Ectodermal cell (in vitro differentiated cells): ENCODE measurements around the gene DIP2B.

Experiments used
- H3K27ac ChIP-seq: 2 replicates; pipeline ENCODE4 v1.7.0; 2013; ENCODE audit warnings: mild to moderate bottlenecking, low read depth, low read length; ENCODE audit not compliant: insufficient read depth, poor library complexity, severe bottlenecking
- H3K27me3 ChIP-seq: 2 replicates; pipeline ENCODE4 v1.7.0; 2013; ENCODE audit warnings: mild to moderate bottlenecking, low read length; ENCODE audit not compliant: insufficient read depth, control insufficient read depth, poor library complexity, severe bottlenecking
- H3K36me3 ChIP-seq: one replicate; pipeline ENCODE4 v1.7.0; 2013; ENCODE audit warnings: low read length; ENCODE audit not compliant: control insufficient read depth, insufficient read depth
- H3K4me1 ChIP-seq: one replicate; pipeline ENCODE4 v1.7.0; 2013; ENCODE audit warnings: low read length; ENCODE audit not compliant: control insufficient read depth, insufficient read depth
- H3K4me3 ChIP-seq: 2 replicates; pipeline ENCODE4 v1.7.0; 2013; ENCODE audit warnings: low read depth, low read length, control low read depth; ENCODE audit not compliant: insufficient read depth
- H3K9me3 ChIP-seq: 2 replicates; pipeline ENCODE4 v1.7.0; 2013; ENCODE audit warnings: mild to moderate bottlenecking, low read length, moderate library complexity; ENCODE audit not compliant: control insufficient read depth
- WGBS, 2 experiments: methylation state at CpG; one replicate each; pipeline ENCODE4 v1.1.7; 2013; ENCODE audit warnings: missing lambda C conversion rate in 2 of 2; 5-methylcytosine and 5-hydroxymethylcytosine counted together

Gene DIP2B

DNA sequence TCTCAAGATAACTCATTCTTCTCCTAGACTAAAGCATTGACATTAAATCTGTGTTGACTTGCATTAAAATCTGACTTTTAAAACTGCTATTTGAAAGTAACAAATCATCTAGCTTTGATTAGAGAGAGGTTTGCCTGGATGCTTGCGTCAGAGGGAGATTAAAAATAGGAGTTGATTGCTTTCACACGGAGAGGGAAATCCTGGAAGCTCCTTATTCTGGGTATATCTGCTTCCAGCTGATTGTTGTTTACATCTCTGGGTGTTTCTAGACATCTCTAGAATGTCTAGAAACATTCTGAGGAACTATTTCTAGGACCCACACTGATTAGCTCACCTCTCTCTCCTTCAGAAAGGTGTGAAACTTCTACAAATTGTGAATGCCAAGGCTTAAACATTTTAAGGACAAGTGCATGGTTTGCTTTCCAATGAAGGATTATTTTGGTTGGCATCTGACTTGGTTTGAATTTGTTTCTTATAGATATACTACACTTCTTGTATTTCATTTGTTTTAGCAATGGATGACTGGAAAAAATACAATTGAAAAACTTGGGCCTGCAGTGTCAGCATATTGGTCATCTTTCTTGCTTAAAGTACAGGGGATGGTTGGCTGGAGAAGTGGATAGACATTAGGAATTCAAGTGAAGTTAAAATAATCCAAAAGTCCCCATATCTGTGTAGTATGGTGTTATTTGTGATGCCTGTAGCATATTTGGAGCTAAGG lies 2.1 kb downstream of the DIP2B start:
- Histone ChIP-seq H3K9me3 (no peaks in the 10 kb centered on the region), H3K4me1 (peaks cover 5% of the 10 kb centered on the region), H3K36me3 (no peaks in the 10 kb centered on the region), H3K27ac (no peak overlapping the region), H3K27me3 (no peaks in the 10 kb centered on the region), H3K4me3 (no peak overlapping the region)
- WGBS, 2 experiments: 68 to 75% methylated on average over 2 of the region's 2 CpGs

DNA sequence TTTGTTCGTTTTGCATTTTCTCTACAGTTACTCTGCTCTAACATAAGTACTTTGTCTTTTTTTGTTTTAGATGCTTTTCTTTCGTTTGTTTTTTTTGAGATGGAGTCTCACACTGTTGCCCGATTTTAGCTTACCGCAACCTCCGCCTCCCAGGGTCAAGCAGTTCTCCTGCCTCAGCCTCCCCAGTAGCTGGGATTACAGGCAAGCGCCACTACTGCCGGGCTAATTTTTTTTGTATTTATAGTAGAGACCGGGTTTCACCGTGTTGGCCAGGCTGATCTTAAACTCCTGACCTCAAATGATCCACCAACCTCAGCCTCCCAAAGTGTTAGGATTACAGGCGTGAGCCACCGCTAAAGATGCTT lies 2.7 kb downstream of the DIP2B start:
- no peak overlapping the region for H3K4me3 ChIP-seq
- no peak overlapping the region for H3K27ac ChIP-seq
- H3K27me3 ChIP-seq: no peaks in the 10 kb centered on the region
- H3K9me3 ChIP-seq: no peaks in the 10 kb centered on the region
- H3K4me1 ChIP-seq: peaks cover 5% of the 10 kb centered on the region
- WGBS, 2 experiments: 90 to 91% methylated on average over 11 of the region's 11 CpGs
- no peaks in the 10 kb centered on the region for H3K36me3 ChIP-seq

DNA sequence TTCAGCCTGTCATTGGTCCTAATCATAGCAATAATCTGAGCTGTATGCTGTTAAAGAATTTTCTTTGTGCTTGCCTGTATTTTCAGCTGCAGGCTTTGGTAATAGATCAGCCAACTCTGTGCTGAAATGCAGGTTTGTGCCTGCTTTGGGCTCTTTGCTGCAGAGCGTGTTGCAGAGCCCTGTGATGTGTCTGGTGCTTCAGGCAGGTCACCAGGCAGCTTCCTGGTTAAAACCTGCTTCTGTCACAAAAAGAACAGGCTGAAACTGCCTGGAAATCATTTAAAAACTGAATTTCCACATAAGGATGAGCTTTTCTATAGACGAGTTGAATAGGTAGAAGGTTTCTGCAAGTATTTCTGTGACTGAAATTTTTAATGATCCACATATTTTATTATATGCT lies 3.1 kb downstream of the DIP2B start:
- Histone ChIP-seq H3K4me1 (peaks cover 5% of the 10 kb centered on the region), H3K27me3 (no peaks in the 10 kb centered on the region), H3K9me3 (no peaks in the 10 kb centered on the region), H3K4me3 (no peak overlapping the region), H3K36me3 (no peaks in the 10 kb centered on the region), H3K27ac (no peak overlapping the region)
- 77 to 96% methylated on average over 2 of the region's 2 CpGs for WGBS, 2 experiments

DNA sequence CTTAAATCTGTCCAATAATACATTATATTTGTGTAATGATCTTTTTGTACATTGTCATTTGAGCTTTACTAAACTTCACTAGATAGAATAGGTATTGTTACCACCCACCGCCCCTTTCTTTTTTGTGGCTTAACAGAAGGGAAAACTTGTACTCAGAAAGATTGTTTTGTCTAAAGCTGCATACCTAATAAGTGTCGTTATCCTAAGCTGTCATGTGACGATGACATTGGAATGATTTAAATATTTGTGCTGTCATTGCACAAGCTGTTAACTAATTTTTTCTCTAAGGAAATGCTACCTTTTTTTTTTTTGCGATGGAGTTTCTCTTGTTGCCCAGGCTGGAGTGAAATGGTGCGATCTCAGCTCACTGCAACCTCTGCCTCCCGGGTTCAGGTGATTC lies 3.6 kb downstream of the DIP2B start:
- peaks cover 5% of the 10 kb centered on the region for H3K4me1 ChIP-seq
- H3K36me3 ChIP-seq: no peaks in the 10 kb centered on the region
- no peak overlapping the region for H3K4me3 ChIP-seq
- WGBS, 2 experiments: 90 to 94% methylated on average over 6 of the region's 6 CpGs
- H3K9me3 ChIP-seq: no peaks in the 10 kb centered on the region
- H3K27me3 ChIP-seq: no peaks in the 10 kb centered on the region
- H3K27ac ChIP-seq: no peak overlapping the region

DNA sequence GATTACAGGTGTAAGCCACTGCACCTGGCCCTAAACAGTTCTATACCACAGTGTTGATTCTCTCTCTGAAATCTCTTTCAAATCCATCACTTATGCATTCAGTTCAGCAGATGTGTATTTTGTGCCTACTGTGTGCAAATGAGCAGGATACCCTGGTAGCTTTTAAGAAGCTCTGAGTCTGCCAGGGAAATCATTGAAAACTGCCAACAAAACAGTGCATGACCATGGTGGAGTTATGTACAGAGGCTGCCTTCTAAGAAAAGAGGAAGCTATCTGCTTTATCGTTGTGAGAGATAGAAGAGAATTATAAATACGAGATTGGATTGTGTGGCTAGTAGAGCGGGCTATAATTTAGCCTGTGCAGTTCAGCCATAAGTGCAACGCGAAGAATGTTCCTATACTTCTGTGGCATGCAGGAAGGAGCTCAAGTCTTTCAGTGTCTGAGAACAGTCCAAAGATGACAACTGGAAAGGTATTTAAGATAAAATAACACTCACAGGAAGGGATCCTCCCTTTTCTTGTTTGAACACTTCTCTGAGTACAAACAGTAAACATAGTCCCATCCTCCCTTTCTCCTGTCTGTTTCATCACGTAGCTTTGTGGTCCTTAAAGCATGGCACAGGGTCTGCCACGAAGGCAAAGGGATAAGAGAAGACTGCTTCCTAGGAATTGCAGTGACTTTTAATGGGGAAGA lies 4.3 kb downstream of the DIP2B start:
- no peak overlapping the region for H3K4me3 ChIP-seq
- 93 to 95% methylated on average over 7 of the region's 7 CpGs for WGBS, 2 experiments

DNA sequence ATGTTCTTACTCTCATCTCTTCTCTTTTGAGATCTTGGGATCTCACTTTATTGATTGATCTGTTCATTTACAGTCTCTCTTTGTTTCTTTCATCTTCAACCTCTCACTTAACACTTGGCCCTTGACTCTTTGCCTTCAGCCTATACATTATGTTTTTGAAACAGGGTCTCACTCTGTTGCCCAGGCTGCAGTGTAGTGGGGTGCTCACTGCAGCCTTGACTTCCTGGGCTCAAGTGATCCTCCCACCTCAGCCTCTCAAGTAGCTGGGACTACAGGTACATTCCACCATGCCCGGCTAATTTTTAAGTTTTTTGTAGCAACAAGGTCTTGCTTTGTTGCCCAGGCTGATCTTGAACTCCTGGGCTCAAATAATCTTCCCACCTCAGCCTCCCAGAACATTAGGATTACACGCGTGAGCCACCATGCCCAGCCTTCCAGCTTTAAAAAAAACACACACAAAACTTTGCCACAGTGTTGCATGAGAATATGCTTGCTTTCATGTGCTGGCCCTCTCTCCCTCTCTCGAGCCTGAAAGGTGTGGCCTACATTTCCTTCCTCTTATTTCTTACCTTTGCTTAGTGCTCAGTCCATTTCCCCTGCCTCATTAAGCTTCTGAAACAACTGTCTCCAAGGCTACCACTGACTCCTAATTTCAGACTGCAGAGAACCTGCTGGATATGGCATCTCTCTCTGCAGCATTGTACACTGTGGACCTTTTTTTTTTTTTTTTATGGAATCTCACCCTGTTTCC lies 9.9 kb downstream of the DIP2B start:
- H3K36me3 ChIP-seq: no peaks in the 10 kb centered on the region
- WGBS, 2 experiments: 94 to 95% methylated on average over 4 of the region's 4 CpGs
- H3K4me1 ChIP-seq: peaks cover 2% of the 10 kb centered on the region
- no peaks in the 10 kb centered on the region for H3K9me3 ChIP-seq
- H3K27me3 ChIP-seq: no peaks in the 10 kb centered on the region
- H3K4me3 ChIP-seq: no peak overlapping the region
- no peak overlapping the region for H3K27ac ChIP-seq

More for the DNA sequence above, 4.3 kb downstream of the DIP2B start:
- Histone ChIP-seq H3K36me3 (no peaks in the 10 kb centered on the region), H3K9me3 (no peaks in the 10 kb centered on the region), H3K27ac (no peak overlapping the region), H3K4me1 (peaks cover 5% of the 10 kb centered on the region), H3K27me3 (no peaks in the 10 kb centered on the region)

DNA sequence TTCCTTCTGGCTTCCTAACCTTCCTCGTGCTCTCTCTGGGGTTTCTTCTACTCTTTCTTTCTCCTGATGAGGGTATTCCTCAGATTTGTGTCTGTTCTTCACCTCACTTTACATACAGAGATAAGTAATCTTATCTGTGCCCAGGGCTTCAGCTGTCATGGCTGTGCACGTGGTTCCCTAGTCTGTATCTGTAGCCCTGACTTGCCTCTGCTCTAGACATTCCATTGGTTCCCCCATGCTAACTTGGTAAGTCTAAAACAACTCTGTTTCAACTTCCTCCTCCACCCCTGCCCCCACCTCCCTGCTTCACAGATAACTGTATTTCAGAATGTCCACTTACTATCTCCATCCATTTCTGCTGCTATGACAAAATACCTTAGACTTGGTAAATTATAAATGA lies 10.8 kb downstream of the DIP2B start:
- Histone ChIP-seq H3K9me3 (no peaks in the 10 kb centered on the region), H3K36me3 (no peaks in the 10 kb centered on the region), H3K4me1 (no peaks in the 10 kb centered on the region), H3K27me3 (no peaks in the 10 kb centered on the region), H3K4me3 (no peak overlapping the region), H3K27ac (no peak overlapping the region)
- 87 to 93% methylated on average over 2 of the region's 2 CpGs for WGBS, 2 experiments

DNA sequence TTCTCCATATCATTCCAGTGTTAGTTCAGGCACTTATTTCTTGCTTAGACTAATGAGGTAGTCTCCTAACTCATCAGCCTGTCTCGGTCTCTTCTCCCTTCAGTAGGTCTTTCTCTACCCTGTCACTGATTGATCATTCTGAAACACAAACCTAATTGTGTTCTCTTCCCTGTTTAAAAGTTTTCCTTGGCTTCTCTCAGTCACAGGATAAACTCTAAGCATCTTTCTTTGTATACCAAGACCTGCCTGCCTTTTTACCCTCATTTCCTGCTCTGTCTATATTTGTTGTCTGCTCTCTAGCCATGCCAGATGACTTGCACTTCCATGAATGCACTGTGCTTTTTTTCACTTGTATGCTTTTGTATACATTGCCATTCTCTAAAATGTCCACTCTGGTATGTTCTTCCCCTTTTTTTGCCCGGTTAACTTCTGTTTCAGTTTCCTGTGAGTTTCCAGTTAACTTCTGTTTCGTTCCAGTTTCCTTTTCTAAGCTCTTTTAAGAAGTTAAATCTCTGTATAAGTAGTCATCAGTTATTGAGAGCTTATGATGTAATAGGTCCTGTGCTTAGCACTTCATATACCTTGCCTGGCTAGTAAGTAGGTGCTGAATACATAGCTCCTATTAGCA lies 12.8 kb downstream of the DIP2B start:
- Histone ChIP-seq H3K9me3 (no peaks in the 10 kb centered on the region), H3K36me3 (no peaks in the 10 kb centered on the region), H3K4me3 (no peak overlapping the region), H3K27ac (no peak overlapping the region), H3K27me3 (no peaks in the 10 kb centered on the region), H3K4me1 (no peaks in the 10 kb centered on the region)
- 85 to 87% methylated on average over 3 of the region's 3 CpGs for WGBS, 2 experiments

DNA sequence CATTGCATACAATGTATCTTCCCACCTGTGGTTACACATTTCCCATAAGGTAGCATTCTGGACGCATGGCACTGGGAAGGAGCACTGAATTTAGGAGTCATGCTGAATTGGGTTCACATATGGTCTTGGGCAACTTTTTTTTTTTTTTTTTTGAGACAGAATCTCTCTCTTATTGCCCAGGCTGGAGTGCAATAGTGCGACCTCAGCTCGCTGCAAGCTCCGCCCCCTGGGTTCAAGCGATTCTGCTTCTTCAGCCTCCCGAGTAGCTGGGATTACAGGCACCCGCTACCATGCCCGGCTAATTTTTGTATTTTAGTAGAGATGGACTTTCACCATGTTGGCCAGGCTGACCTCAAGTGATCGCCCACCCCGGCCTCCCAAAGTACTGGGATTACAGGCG lies 13.3 kb downstream of the DIP2B start:
- Histone ChIP-seq H3K9me3 (no peaks in the 10 kb centered on the region), H3K36me3 (no peaks in the 10 kb centered on the region), H3K4me1 (no peaks in the 10 kb centered on the region), H3K27me3 (no peaks in the 10 kb centered on the region), H3K4me3 (no peak overlapping the region), H3K27ac (no peak overlapping the region)
- 93 to 94% methylated on average over 11 of the region's 11 CpGs for WGBS, 2 experiments

DNA sequence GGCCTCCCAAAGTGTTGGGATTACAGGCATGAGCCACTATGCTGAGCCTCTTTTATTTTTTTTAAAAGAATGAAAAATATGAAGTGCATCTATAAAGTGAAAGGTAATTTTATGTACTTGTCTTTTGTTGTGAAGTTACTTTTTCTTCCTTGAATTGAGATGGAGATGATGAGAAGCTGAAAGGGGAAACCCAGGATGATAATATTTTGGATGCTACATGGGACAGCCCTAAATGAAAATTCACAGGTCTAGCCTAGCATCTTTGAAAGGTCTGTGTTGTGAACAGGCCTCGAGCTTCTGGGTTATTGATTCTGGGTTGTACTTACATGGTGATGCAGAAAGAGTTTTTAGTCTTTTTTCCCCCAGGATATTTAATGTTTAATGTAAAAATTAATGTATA lies 14.6 kb downstream of the DIP2B start:
- no peak overlapping the region for H3K4me3 ChIP-seq
- no peaks in the 10 kb centered on the region for H3K27me3 ChIP-seq
- H3K27ac ChIP-seq: no peak overlapping the region
- 97 to 100% methylated on average over 1 of the region's 1 CpG for WGBS, 2 experiments
- no peaks in the 10 kb centered on the region for H3K9me3 ChIP-seq
- H3K4me1 ChIP-seq: no peaks in the 10 kb centered on the region
- H3K36me3 ChIP-seq: no peaks in the 10 kb centered on the region
